SK-N-SH treated with all-trans-retinoic acid at 6 μM for 48 hours (cell line): ENCODE measurements around the gene LRP5.

ENCODE experiments used
- ATAC-seq: fragments of 200-7000 bp; cut with Tn5 transposase; 3 replicates; pipeline ENCODE4 v1.9.1; 2020; ENCODE audit warnings: mild to moderate bottlenecking, moderate library complexity
- ARNTL ChIP-seq: fragments of 450-650 bp; formaldehyde crosslinking; IDR thresholded peaks from 2 replicates; pipeline ENCODE4 v1.5.0; 2020; ENCODE audit warnings: low read depth, mild to moderate bottlenecking, moderate library complexity, borderline replicate concordance
- BACH2 ChIP-seq: fragments of 250-450 bp; sonication (Bioruptor Pico); IDR thresholded peaks from 2 replicates; pipeline ENCODE4 v1.9.0; 2021; ENCODE audit warnings: mild to moderate bottlenecking, borderline replicate concordance
- CSDC2 ChIP-seq: fragments of 250-450 bp; sonication (Bioruptor Pico); IDR thresholded peaks from 2 replicates; pipeline ENCODE4 v1.5.0; 2020; ENCODE audit warnings: mild to moderate bottlenecking, moderate library complexity
- ESRRG ChIP-seq: fragments of 250-450 bp; sonication (Bioruptor Pico); IDR thresholded peaks from 2 replicates; pipeline ENCODE4 v1.6.1; 2021; ENCODE audit warnings: mild to moderate bottlenecking
- GLIS3 ChIP-seq: fragments of 250-450 bp; sonication (Bioruptor Pico); IDR thresholded peaks from 2 replicates; pipeline ENCODE4 v1.5.0; 2020; ENCODE audit warnings: mild to moderate bottlenecking, moderate library complexity
- ISL1 ChIP-seq: fragments of 250-450 bp; sonication (Bioruptor Pico); IDR thresholded peaks from 2 replicates; pipeline ENCODE4 v2.1.2; 2022; ENCODE audit warnings: mild to moderate bottlenecking, moderate library complexity
- OSR1 ChIP-seq: fragments of 250-450 bp; sonication (Bioruptor Pico); IDR thresholded peaks from 2 replicates; pipeline ENCODE4 v1.8.0; 2022; ENCODE audit warnings: moderate library complexity, mild to moderate bottlenecking, inconsistent platforms
- RARB ChIP-seq: fragments of 250-450 bp; sonication (Bioruptor Pico); IDR thresholded peaks from 2 replicates; pipeline ENCODE4 v1.8.0; 2021; ENCODE audit warnings: mild to moderate bottlenecking, moderate library complexity
- SNAI2 ChIP-seq: fragments of 250-450 bp; sonication (Bioruptor Pico); IDR thresholded peaks from 2 replicates; pipeline ENCODE4 v1.5.0; 2020; ENCODE audit warnings: mild to moderate bottlenecking, moderate library complexity
- TCF4 ChIP-seq: fragments of 250-450 bp; sonication (Bioruptor Pico); IDR thresholded peaks from 2 replicates; pipeline ENCODE4 v1.8.0; 2021; ENCODE audit warnings: mild to moderate bottlenecking, moderate library complexity, borderline replicate concordance
- ZC3H10 ChIP-seq: fragments of 250-450 bp; sonication (Bioruptor Pico); IDR thresholded peaks from 2 replicates; pipeline ENCODE4 v1.5.1; 2021; ENCODE audit warnings: mild to moderate bottlenecking, moderate library complexity
- ZFP3 ChIP-seq: fragments of 250-450 bp; sonication (Bioruptor Pico); IDR thresholded peaks from 2 replicates; pipeline ENCODE4 v1.5.0; 2020; ENCODE audit warnings: mild to moderate bottlenecking, moderate library complexity
- ZFP30 ChIP-seq: fragments of 450-650 bp; formaldehyde crosslinking; IDR thresholded peaks from 2 replicates; pipeline ENCODE4 v1.5.0; 2022; ENCODE audit warnings: mild to moderate bottlenecking, moderate library complexity
- ZNF565 ChIP-seq: fragments of 450-650 bp; formaldehyde crosslinking; conservative IDR thresholded peaks from 2 replicates; pipeline ENCODE4 v1.5.0; 2020; ENCODE audit warnings: low read depth, mild to moderate bottlenecking, moderate library complexity
- ZNF70 ChIP-seq: fragments of 450-650 bp; formaldehyde crosslinking; IDR thresholded peaks from 2 replicates; pipeline ENCODE4 v1.5.0; 2020; ENCODE audit warnings: mild to moderate bottlenecking, moderate library complexity
- ZNF8 ChIP-seq: fragments of 450-650 bp; formaldehyde crosslinking; IDR thresholded peaks from 2 replicates; pipeline ENCODE4 v1.5.0; 2020; ENCODE audit warnings: mild to moderate bottlenecking, moderate library complexity
- TF ChIP-seq, protein P1 (sequence below): fragments of 250-450 bp; sonication (Bioruptor Pico); IDR thresholded peaks from 2 replicates; pipeline ENCODE4 v1.5.1; 2021; ENCODE audit warnings: mild to moderate bottlenecking, moderate library complexity
- TF ChIP-seq, protein P2 (sequence below): fragments of 250-450 bp; sonication (Bioruptor Pico); IDR thresholded peaks from 2 replicates; pipeline ENCODE4 v1.5.1; 2020; ENCODE audit warnings: low read depth, mild to moderate bottlenecking, moderate library complexity
- TF ChIP-seq, protein P3 (sequence below): fragments of 250-450 bp; sonication (Bioruptor Pico); IDR thresholded peaks from 2 replicates; pipeline ENCODE4 v1.5.0; 2020; ENCODE audit warnings: mild to moderate bottlenecking, moderate library complexity
- TF ChIP-seq, protein P4 (sequence below): fragments of 250-450 bp; sonication (Bioruptor Pico); IDR thresholded peaks from 2 replicates; pipeline ENCODE4 v1.8.0; 2020; ENCODE audit warnings: mild to moderate bottlenecking, moderate library complexity, borderline replicate concordance

The LRP5 gene

DNA sequence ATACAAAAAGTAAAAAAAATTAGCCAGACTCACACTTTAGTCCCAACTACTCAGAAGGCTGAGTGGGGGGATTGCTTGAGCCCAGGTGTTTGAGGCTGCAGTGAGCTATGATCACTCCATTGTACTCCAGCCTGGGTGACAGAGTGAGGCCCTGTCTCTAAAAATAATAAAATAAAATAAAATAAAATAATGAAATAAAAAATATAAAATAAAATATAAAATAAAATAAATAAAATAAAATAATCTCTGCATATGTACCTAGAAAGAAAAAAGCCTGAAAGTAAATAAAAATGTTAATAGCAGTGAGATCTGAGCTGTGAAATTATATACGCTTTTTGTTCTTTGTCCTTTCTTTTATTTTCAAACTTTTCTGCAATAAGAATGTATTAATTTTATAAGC is 17.1 kb upstream of the LRP5 start (continued):
- TF ChIP-seq CSDC2 (CRISPR knock-in tag): no peak
- no peak for TF ChIP-seq ZFP30 (CRISPR knock-in tag)
- TF ChIP-seq RARB: no peak

DNA sequence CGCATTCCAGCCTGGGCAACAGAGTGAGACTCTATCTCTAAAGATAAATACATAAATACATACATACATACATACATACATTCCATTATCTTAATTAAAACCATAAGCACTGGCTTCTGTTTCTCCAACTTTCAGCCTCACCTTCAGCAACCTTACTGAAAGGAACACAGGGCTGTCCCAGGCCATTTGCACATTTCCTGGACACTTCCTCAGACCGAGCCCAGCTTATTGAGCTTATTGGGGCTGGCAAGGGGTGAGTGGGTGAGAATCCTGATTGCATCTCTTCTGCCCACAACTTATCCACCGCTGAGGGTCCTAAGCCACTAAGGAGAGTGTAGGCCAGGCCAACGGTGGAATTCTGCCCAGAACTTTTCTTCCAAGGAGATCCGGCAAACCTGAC is 16.5 kb upstream of the LRP5 start:
- ATAC-seq: no peak
- TF ChIP-seq, protein P1, sequence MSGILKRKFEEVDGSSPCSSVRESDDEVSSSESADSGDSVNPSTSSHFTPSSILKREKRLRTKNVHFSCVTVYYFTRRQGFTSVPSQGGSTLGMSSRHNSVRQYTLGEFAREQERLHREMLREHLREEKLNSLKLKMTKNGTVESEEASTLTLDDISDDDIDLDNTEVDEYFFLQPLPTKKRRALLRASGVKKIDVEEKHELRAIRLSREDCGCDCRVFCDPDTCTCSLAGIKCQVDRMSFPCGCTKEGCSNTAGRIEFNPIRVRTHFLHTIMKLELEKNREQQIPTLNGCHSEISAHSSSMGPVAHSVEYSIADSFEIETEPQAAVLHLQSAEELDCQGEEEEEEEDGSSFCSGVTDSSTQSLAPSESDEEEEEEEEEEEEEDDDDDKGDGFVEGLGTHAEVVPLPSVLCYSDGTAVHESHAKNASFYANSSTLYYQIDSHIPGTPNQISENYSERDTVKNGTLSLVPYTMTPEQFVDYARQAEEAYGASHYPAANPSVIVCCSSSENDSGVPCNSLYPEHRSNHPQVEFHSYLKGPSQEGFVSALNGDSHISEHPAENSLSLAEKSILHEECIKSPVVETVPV (CRISPR knock-in tag): no peak
- TF ChIP-seq ZNF8: no peak
- TF ChIP-seq, protein P2, sequence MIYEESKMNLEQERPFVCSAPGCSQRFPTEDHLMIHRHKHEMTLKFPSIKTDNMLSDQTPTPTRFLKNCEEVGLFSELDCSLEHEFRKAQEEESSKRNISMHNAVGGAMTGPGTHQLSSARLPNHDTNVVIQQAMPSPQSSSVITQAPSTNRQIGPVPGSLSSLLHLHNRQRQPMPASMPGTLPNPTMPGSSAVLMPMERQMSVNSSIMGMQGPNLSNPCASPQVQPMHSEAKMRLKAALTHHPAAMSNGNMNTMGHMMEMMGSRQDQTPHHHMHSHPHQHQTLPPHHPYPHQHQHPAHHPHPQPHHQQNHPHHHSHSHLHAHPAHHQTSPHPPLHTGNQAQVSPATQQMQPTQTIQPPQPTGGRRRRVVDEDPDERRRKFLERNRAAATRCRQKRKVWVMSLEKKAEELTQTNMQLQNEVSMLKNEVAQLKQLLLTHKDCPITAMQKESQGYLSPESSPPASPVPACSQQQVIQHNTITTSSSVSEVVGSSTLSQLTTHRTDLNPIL: no peak
- TF ChIP-seq, protein P3, sequence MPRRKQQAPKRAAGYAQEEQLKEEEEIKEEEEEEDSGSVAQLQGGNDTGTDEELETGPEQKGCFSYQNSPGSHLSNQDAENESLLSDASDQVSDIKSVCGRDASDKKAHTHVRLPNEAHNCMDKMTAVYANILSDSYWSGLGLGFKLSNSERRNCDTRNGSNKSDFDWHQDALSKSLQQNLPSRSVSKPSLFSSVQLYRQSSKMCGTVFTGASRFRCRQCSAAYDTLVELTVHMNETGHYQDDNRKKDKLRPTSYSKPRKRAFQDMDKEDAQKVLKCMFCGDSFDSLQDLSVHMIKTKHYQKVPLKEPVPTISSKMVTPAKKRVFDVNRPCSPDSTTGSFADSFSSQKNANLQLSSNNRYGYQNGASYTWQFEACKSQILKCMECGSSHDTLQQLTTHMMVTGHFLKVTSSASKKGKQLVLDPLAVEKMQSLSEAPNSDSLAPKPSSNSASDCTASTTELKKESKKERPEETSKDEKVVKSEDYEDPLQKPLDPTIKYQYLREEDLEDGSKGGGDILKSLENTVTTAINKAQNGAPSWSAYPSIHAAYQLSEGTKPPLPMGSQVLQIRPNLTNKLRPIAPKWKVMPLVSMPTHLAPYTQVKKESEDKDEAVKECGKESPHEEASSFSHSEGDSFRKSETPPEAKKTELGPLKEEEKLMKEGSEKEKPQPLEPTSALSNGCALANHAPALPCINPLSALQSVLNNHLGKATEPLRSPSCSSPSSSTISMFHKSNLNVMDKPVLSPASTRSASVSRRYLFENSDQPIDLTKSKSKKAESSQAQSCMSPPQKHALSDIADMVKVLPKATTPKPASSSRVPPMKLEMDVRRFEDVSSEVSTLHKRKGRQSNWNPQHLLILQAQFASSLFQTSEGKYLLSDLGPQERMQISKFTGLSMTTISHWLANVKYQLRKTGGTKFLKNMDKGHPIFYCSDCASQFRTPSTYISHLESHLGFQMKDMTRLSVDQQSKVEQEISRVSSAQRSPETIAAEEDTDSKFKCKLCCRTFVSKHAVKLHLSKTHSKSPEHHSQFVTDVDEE (CRISPR knock-in tag): no peak
- TF ChIP-seq ISL1: no peak
- no peak for TF ChIP-seq GLIS3 (CRISPR knock-in tag)
- TF ChIP-seq, protein P4, sequence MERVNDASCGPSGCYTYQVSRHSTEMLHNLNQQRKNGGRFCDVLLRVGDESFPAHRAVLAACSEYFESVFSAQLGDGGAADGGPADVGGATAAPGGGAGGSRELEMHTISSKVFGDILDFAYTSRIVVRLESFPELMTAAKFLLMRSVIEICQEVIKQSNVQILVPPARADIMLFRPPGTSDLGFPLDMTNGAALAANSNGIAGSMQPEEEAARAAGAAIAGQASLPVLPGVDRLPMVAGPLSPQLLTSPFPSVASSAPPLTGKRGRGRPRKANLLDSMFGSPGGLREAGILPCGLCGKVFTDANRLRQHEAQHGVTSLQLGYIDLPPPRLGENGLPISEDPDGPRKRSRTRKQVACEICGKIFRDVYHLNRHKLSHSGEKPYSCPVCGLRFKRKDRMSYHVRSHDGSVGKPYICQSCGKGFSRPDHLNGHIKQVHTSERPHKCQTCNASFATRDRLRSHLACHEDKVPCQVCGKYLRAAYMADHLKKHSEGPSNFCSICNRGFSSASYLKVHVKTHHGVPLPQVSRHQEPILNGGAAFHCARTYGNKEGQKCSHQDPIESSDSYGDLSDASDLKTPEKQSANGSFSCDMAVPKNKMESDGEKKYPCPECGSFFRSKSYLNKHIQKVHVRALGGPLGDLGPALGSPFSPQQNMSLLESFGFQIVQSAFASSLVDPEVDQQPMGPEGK (CRISPR knock-in tag): no peak
- no peak for TF ChIP-seq CSDC2 (CRISPR knock-in tag)
- no peak for TF ChIP-seq ARNTL (CRISPR knock-in tag)
- no peak for TF ChIP-seq ESRRG (CRISPR knock-in tag)
- TF ChIP-seq ZNF565 (CRISPR knock-in tag): no peak
- no peak for TF ChIP-seq ZNF70 (CRISPR knock-in tag)
- no peak for TF ChIP-seq ZC3H10 (CRISPR knock-in tag)
- no peak for TF ChIP-seq SNAI2 (CRISPR knock-in tag)
- no peak for TF ChIP-seq BACH2 (CRISPR knock-in tag)
- no peak for TF ChIP-seq OSR1 (CRISPR knock-in tag)
- no peak for TF ChIP-seq ZFP3 (CRISPR knock-in tag)

DNA sequence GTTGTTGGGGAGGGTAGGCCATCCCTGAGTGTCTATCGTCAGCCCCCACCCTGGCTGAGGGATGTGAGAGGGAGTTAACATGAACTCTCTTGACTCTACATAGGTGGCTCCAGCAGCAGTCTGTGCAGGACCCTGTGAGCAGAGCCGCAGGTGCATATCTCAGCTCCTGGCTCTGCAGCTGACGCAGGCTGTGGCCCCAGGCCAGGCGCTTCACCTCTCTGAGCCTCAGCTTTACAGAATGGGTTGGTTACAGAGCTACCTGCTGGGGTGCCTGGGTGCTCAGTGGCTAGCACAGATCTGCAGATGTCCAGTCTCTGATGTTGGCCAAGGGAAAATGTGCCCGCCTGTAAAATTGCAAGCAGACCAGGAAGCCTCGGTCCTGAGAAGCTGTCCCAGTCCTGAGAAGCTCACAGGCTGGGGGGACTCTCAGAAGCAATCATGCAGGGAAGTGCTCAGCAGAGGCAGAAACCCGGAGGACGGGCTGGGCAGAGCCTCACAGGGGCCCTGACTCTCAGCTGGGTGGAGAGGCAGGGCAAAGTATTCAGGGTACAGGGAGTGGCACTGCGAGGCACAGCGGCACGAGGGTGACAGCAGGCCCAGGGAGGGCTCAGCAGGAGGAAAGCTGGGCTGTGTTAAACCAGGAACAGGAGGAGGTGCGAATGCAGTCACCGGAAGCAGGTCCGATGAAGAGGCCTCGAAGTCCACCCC is 15.9 kb upstream of the LRP5 start:
- no peak for ATAC-seq

DNA sequence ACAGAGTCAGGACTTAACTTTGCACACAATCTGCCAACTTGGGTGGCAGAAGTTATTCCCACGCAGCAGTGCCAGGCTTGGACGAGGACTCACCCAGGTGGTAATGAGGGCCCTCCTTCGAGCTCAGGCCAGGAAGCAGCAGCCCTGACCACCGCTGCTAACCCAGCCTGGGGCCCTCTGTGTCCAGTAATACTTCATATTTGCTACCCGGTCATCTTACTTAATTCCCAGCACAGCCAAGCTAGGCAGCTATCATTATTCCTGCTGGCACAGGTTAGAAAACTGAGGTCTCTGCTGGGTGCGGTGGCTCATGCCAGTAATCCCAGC is 15.4 kb upstream of the LRP5 start:
- TF ChIP-seq, protein P4 (CRISPR knock-in tag): no peak
- TF ChIP-seq CSDC2 (CRISPR knock-in tag) (no peak), ZFP3 (CRISPR knock-in tag) (no peak), ZC3H10 (CRISPR knock-in tag) (no peak), ESRRG (CRISPR knock-in tag) (no peak), TCF4 (no peak), ISL1 (no peak)
- TF ChIP-seq, all 23 proteins: peak for 0
- ATAC-seq: no peak

More for the DNA sequence above, 15.9 kb upstream of the LRP5 start:
- TF ChIP-seq ISL1: no peak
- no peak for TF ChIP-seq TCF4
- TF ChIP-seq, all 23 proteins: peak for 0
